IPS-20b (cell line): ENCODE data around the gene SREBF1.

ENCODE experiments used
- H3K27ac ChIP-seq: one replicate; pipeline ENCODE4 v1.5.1; 2013; ENCODE audit warnings: low read length
- H3K27me3 ChIP-seq: 2 replicates; pipeline ENCODE4 v1.6.1; 2013; ENCODE audit warnings: mild to moderate bottlenecking, low read length, inconsistent platforms; ENCODE audit not compliant: insufficient read depth
- H3K36me3 ChIP-seq: 2 replicates; pipeline ENCODE4 v1.6.1; 2013; ENCODE audit warnings: low read depth, mild to moderate bottlenecking, inconsistent platforms, low read length, moderate library complexity; ENCODE audit not compliant: insufficient read depth
- H3K4me1 ChIP-seq: 2 replicates; pipeline ENCODE4 v1.6.1; 2013; ENCODE audit warnings: mild to moderate bottlenecking, control low read depth, inconsistent platforms, low read length, moderate library complexity; ENCODE audit not compliant: insufficient read depth
- H3K4me3 ChIP-seq: 2 replicates; pipeline ENCODE4 v1.5.1; 2013; ENCODE audit warnings: mild to moderate bottlenecking, low read length, inconsistent platforms
- H3K9ac ChIP-seq: 2 replicates; pipeline ENCODE4 v1.6.1; 2013; ENCODE audit warnings: low read depth, mild to moderate bottlenecking, inconsistent platforms, low read length, moderate library complexity
- H3K9me3 ChIP-seq: 2 replicates; pipeline ENCODE4 v1.6.1; 2013; ENCODE audit warnings: mild to moderate bottlenecking, low read depth, low read length, inconsistent platforms; ENCODE audit not compliant: insufficient read depth

The SREBF1 gene

GRCh38 chr17:17836818-17837379, at the start of gene SREBF1:
Gene SREBF1 (minus strand): TSS chr17:17836986. CDS start chr17:17836817, 169 bp downstream.
- Histone ChIP-seq H3K4me1 (peaks cover 38% of the 10 kb centered on the region; the same call in 1 of the 2 replicates), H3K9ac (peak within 1 kb of the TSS; percentile 95), H3K4me3 (peak within 1 kb of the TSS; percentile 85)

GRCh38 chr17:17886226-17886625, 49.4 kb upstream of the SREBF1 start:
- no peaks in the 10 kb centered on the region for H3K9me3 ChIP-seq
- no peak overlapping the region for H3K4me3 ChIP-seq
- peaks cover 32% of the 10 kb centered on the region for H3K4me1 ChIP-seq
- no peak overlapping the region for H3K27ac ChIP-seq
- no peaks in the 10 kb centered on the region for H3K27me3 ChIP-seq
- no peaks in the 10 kb centered on the region for H3K36me3 ChIP-seq
- H3K9ac ChIP-seq = no peak overlapping the region

More at GRCh38 chr17:17836818-17837379, at the start of gene SREBF1:
- Histone ChIP-seq H3K9me3 (no peaks in the 10 kb centered on the region), H3K27me3 (peaks cover 4% of the 10 kb centered on the region; the same call in 1 of the 2 replicates), H3K27ac (peak within 1 kb of the TSS; percentile 86), H3K36me3 (peaks cover 21% of the 10 kb centered on the region; the same call in 1 of the 2 replicates)

DNA sequence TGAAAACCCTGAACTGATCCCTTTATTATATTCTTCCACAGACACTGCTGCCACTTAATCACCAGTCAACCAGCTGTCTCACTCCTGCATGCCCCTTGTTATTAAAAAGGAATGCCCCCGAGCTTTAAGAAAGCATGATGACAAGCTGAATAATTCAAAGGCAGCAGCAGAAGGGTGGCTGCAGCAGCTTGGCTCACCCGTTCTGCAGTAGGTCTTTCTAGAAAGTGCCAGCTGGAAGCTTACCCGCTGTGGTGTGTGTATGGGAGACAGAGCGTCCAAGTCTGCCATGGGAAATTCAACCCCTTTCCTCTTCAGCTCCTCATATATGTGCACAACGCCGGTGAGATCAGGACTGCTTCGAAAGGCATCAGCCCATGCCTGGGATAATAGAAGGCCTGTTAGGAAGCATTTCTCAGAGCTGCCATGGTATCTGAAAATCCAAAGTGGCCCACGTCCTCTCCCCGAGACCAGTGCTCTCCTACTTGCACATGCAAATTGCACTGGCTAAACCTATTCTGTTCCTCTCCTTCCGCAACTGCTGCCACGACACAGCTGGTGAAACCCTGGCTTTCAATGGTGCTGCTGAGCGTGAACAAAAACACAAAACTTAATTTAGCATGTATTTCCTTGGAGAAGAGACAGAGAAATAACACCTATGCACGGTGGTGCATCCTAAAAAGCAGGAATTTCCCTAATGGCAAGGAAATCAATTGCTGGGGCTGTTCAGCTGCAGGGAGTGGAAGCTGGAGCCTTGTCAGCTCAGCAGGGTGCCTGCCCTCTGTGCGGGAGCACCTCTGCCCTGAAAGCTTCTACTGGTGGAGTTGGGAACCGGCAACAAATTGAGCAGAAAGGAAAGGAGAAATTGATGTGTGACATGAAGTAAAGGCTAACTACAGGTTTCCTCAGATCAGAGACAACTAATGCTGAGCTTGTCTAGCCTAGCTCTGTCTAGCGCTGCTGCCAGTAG, 47.9 kb upstream of the SREBF1 start:
- H3K4me3 ChIP-seq = 0 out of 2 replicates have a peak overlapping the region, but pooled peaks have one; percentile 13
- H3K36me3 ChIP-seq = no peaks in the 10 kb centered on the region
- peaks cover 32% of the 10 kb centered on the region for H3K4me1 ChIP-seq
- no peak overlapping the region for H3K9ac ChIP-seq
- H3K27ac ChIP-seq = no peak overlapping the region
- no peaks in the 10 kb centered on the region for H3K9me3 ChIP-seq
- no peaks in the 10 kb centered on the region for H3K27me3 ChIP-seq

DNA sequence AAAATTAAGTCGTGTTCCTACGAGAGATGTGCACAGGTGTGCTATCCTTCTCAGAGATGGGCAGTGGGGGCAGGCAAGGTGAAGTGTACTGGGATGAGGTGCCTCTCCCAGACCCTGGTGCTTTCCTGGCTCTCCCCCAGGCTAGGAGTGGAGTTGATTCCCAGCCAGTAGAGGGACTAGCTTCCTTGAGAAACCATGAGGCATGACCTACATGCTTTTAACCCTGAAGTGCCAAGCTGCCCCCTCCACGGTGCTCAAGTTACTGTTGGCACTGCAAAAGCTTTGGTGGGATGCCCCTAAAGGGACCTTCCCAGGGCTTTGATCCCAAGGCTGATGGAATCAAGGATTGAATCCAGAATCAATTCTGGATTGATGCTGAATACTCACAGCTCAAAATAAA, 47.0 kb upstream of the SREBF1 start:
- Histone ChIP-seq H3K4me3 (no peak overlapping the region), H3K4me1 (peaks cover 28% of the 10 kb centered on the region), H3K36me3 (no peaks in the 10 kb centered on the region), H3K9me3 (no peaks in the 10 kb centered on the region), H3K27ac (no peak overlapping the region), H3K9ac (no peak overlapping the region), H3K27me3 (no peaks in the 10 kb centered on the region)

GRCh38 chr17:17882082-17882581, 45.3 kb upstream of the SREBF1 start:
- no peak overlapping the region for H3K4me3 ChIP-seq
- H3K36me3 ChIP-seq = no peaks in the 10 kb centered on the region
- no peak overlapping the region for H3K9ac ChIP-seq
- H3K27me3 ChIP-seq = no peaks in the 10 kb centered on the region
- H3K27ac ChIP-seq = no peak overlapping the region
- no peaks in the 10 kb centered on the region for H3K9me3 ChIP-seq
- H3K4me1 ChIP-seq = peaks cover 34% of the 10 kb centered on the region

GRCh38 chr17:17880577-17881196, 43.9 kb upstream of the SREBF1 start:
- H3K36me3 ChIP-seq = no peaks in the 10 kb centered on the region
- H3K4me3 ChIP-seq = no peak overlapping the region
- no peak overlapping the region for H3K27ac ChIP-seq
- peaks cover 35% of the 10 kb centered on the region for H3K4me1 ChIP-seq
- H3K9ac ChIP-seq = no peak overlapping the region
- H3K9me3 ChIP-seq = no peaks in the 10 kb centered on the region
- H3K27me3 ChIP-seq = no peaks in the 10 kb centered on the region

DNA sequence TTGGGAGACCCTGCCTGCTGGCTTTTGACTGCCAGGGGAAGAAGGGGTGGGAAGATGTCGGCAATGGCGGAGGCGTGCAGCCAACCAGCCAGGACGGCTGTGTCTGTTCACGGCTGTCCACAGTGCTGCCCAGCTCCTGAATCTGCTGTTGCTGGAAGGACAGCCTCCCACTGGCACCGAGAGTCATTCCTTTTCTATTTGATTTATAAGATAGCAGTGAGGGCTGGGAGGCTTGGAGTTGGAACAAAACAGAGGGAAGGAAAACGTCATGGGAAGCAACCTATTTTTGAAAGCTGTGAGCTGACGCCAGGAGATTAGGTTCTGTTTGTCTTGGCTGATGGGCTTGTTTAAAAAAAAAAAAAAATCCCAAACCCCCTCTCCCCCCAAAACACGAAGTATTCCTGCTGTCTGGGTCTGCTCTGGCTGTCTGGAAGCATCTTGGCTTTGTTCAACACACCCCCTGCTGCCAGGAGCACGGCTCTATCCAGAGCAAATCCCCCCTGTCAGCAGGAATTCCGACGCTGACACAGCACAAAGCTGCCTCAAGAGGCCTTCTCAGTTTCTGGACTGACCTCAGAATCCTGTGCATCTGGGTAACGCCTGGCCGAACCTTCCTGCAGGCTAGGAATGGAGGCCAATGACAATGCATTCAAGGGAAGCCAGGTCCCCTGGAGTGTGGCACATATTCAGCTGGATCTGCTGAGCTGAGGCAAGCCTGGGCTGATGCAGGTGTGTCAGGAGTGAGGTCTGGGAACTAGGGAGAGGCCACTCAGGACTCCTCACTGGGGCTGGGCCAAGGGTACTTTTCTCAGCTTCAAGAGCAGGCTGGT, 41.0 kb upstream of the SREBF1 start:
- Histone ChIP-seq H3K4me3 (no peak overlapping the region), H3K36me3 (no peaks in the 10 kb centered on the region), H3K4me1 (peaks cover 22% of the 10 kb centered on the region; the same call in 1 of the 2 replicates), H3K27ac (no peak overlapping the region), H3K9me3 (no peaks in the 10 kb centered on the region), H3K27me3 (no peaks in the 10 kb centered on the region), H3K9ac (peak overlapping the region; percentile 4; the same call in 1 of the 2 replicates)

DNA sequence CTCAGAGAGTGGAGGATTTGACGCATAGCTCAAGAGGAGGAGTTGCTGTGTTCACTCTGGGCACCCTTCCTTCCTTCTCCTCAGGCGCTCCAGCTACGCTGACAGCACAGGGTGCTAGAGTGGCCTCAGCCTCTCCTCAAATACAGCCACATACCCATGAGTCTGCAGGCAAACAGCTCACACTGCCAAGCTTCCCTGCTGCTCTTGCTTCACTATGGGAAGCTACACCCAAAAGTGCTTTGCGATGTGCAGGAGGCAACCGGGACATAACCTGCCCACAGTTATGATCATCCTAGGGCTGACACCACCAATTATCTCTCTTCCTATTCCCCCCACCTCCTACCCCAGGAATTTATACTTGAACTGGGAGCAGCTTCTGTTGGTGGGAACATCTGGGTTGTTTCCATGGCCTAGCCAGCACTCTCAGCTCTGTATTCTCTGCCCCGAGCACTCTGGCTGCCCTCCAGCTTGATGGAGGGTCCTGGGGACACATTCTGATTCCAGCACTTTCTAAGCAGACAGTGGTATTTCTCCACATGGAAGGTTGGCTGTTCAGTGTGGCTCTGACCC, 40.3 kb upstream of the SREBF1 start:
- no peaks in the 10 kb centered on the region for H3K27me3 ChIP-seq
- H3K9ac ChIP-seq = peak overlapping the region; percentile 4; the same call in 1 of the 2 replicates
- H3K9me3 ChIP-seq = no peaks in the 10 kb centered on the region
- H3K4me3 ChIP-seq = no peak overlapping the region
- peaks cover 15% of the 10 kb centered on the region; the same call in 1 of the 2 replicates for H3K4me1 ChIP-seq
- H3K27ac ChIP-seq = no peak overlapping the region
- H3K36me3 ChIP-seq = no peaks in the 10 kb centered on the region

DNA sequence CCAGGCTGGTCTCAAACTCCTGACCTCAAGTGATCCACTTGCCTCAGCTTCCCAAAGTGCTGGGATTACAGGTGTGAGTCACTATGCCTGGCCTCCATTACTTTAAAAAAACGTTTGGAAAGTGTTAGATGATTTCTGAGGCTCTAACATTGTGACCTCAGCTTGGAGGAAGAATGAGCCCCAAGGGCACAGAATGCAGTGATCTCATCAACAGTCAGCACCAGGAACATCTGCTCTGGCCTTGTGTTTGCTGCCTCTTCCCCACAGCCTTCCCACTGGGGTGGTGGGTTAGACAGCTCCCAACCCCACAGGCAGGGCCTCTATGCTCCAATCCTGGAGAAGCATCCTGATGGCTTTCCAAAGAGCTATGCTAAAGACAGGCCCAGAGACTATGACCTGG, 37.7 kb upstream of the SREBF1 start:
- H3K4me1 ChIP-seq = peaks cover 16% of the 10 kb centered on the region
- H3K9ac ChIP-seq = no peak overlapping the region
- 0 out of 2 replicates have a peak, but pooled peaks cover 13% of the 10 kb centered on the region for H3K27me3 ChIP-seq
- no peak overlapping the region for H3K4me3 ChIP-seq
- H3K36me3 ChIP-seq = no peaks in the 10 kb centered on the region
- no peak overlapping the region for H3K27ac ChIP-seq
- H3K9me3 ChIP-seq = no peaks in the 10 kb centered on the region

- Histone ChIP-seq H3K9ac (no peak overlapping the region), H3K9me3 (no peaks in the 10 kb centered on the region), H3K27ac (no peak overlapping the region), H3K4me1 (peaks cover 26% of the 10 kb centered on the region), H3K4me3 (no peak overlapping the region), H3K27me3 (0 out of 2 replicates have a peak, but pooled peaks cover 15% of the 10 kb centered on the region), H3K36me3 (no peaks in the 10 kb centered on the region)
Measured at GRCh38 chr17:17873450-17873991, 36.7 kb upstream of the SREBF1 start.
